Lung (tissue), 12 donors: ENCODE results near the gene TRAM2. TPM values are rescaled to one million over a fixed set of nuclear protein-coding genes. Genes with fewer than 3 reads are reported as not detected.

Source experiments
- ATAC-seq: fragments of 200-7000 bp; cut with Tn5 transposase; one replicate; pipeline ENCODE4 v1.9.1; 2020; ENCODE audit warnings: moderate number of reproducible peaks; ENCODE audit not compliant: insufficient read depth, low FRiP score
- DNase-seq, 3 donors: peaks; one replicate each; pipeline ENCODE4 v3.0.0-alpha.2; 2013 to 2017
- H3K27ac ChIP-seq, 2 donors: one replicate each; pipeline ENCODE4 v1.5.1; 2013; ENCODE audit warnings: mild to moderate bottlenecking in 2 of 2, moderate library complexity in 2 of 2, control low read depth in 1 of 2, inconsistent platforms in 1 of 2, low read depth in 1 of 2, low read length in 1 of 2
- H3K27me3 ChIP-seq, 3 donors: one replicate each; pipeline ENCODE4 v1.5.1; 2013; ENCODE audit warnings: low read length in 2 of 3; ENCODE audit not compliant: control insufficient read depth in 3 of 3, insufficient read depth in 3 of 3
- H3K36me3 ChIP-seq, 4 donors: one replicate each; pipeline ENCODE4 v1.5.1; 2013; ENCODE audit warnings: low read length in 4 of 4, mild to moderate bottlenecking in 1 of 4, moderate library complexity in 1 of 4; ENCODE audit not compliant: control insufficient read depth in 4 of 4, insufficient read depth in 4 of 4
- H3K4me1 ChIP-seq, 5 donors: one replicate each; pipeline ENCODE4 v1.5.1; 2013; ENCODE audit warnings: low read length in 5 of 5, mild to moderate bottlenecking in 2 of 5, moderate library complexity in 1 of 5; ENCODE audit not compliant: control insufficient read depth in 5 of 5, insufficient read depth in 5 of 5
- H3K4me3 ChIP-seq: one replicate; pipeline ENCODE4 v1.5.1; 2013; ENCODE audit warnings: mild to moderate bottlenecking, control low read depth, moderate library complexity
- H3K9ac ChIP-seq, 2 donors: one replicate each; pipeline ENCODE4 v1.5.1; 2013; ENCODE audit warnings: low read length in 2 of 2, control low read depth in 1 of 2; ENCODE audit not compliant: insufficient read depth in 1 of 2
- H3K9me3 ChIP-seq, 4 donors: one replicate each; pipeline ENCODE4 v1.5.1; 2013; ENCODE audit warnings: low read length in 3 of 4, mild to moderate bottlenecking in 1 of 4, moderate library complexity in 1 of 4; ENCODE audit not compliant: control insufficient read depth in 4 of 4, insufficient read depth in 3 of 4
- CTCF ChIP-seq: IDR thresholded peaks from 2 replicates; pipeline ENCODE4 v1.5.1; 2012; ENCODE audit warnings: mild to moderate bottlenecking; ENCODE audit errors: control extremely low read depth, extremely low read depth
- WGBS, 2 donors: extraction: QIAGEN DNeasy Blood & Tissue Kit; methylation state at CpG; one replicate each; pipeline ENCODE4 v1.1.7; 2013; 5-methylcytosine and 5-hydroxymethylcytosine counted together
- polyA plus RNA-seq, 2 donors: library from polyadenylated mRNA; stranded (reverse); fragments of 200-250 nt; gene quantifications; one replicate each; pipeline ENCODE4 v1.2.1, GENCODE V29; 2013
- total RNA-seq, 2 donors: library from RNA; depleted of rRNA in 1 of 2; stranded (reverse); fragments of >200 nt in 1 of 2; gene quantifications; one replicate each; pipeline ENCODE4 v1.2.1, GENCODE V29; 2014 to 2021
- donor health status: control.
- donor health status: control.
- donor health status: Bipolar disorder and iron deficiency.
- donor health status: healthy.
- donor health status: DM: yes; HTN: yes; CAD: no.

TRAM2 gene
- total and polyA plus RNA-seq, 4 donors = 4.4 to 33.4 (median 15.2) TPM

GRCh38 chr6:52603000-52603795 is 26.3 kb upstream of the TRAM2 start:
- H3K9me3 ChIP-seq = peaks cover 0 to 2% (median 0%) of the 10 kb centered on the region in 4 donors
- H3K36me3 ChIP-seq = no peaks in the 10 kb centered on the region
- no peak overlapping the region for H3K9ac ChIP-seq
- ATAC-seq (no peak), DNase-seq (no peak)
- TF ChIP-seq CTCF = no peak
- H3K27me3 ChIP-seq = no peaks in the 10 kb centered on the region
- H3K4me3 ChIP-seq = no peak overlapping the region
- WGBS, 2 donors = 66 to 67% methylated on average over 3 of the region's 3 CpGs
- peaks cover 0 to 16% (median 0%) of the 10 kb centered on the region in 5 donors for H3K4me1 ChIP-seq
- H3K27ac ChIP-seq = no peak overlapping the region

GRCh38 chr6:52598824-52599190 is 21.9 kb upstream of the TRAM2 start:
- 92 to 95% methylated on average over 2 of the region's 2 CpGs for WGBS, 2 donors
- Histone ChIP-seq H3K9ac (no peak overlapping the region), H3K27ac (no peak overlapping the region), H3K4me3 (no peak overlapping the region), H3K4me1 (peaks cover 0 to 34% (median 6%) of the 10 kb centered on the region in 5 donors), H3K9me3 (peaks cover 0 to 2% (median 0%) of the 10 kb centered on the region in 4 donors), H3K27me3 (no peaks in the 10 kb centered on the region), H3K36me3 (no peaks in the 10 kb centered on the region)
- TF ChIP-seq CTCF = no peak
- ATAC-seq = no peak
- DNase-seq = no peak

GRCh38 chr6:52598123-52598823 is 21.4 kb upstream of the TRAM2 start:
- ATAC-seq (no peak), DNase-seq (peak; percentile 82 to 87 (median 86))
- no peaks in the 10 kb centered on the region for H3K36me3 ChIP-seq
- H3K27ac ChIP-seq = peak overlapping the region in 1 of 2 donors; percentile 26
- TF ChIP-seq CTCF = peak; percentile 24
- peaks cover 0 to 34% (median 6%) of the 10 kb centered on the region in 5 donors for H3K4me1 ChIP-seq
- 33 to 38% methylated on average over 12 of the region's 12 CpGs for WGBS, 2 donors
- no peak overlapping the region for H3K4me3 ChIP-seq
- no peaks in the 10 kb centered on the region for H3K27me3 ChIP-seq
- H3K9me3 ChIP-seq = peaks cover 0 to 2% (median 0%) of the 10 kb centered on the region in 4 donors
- peak overlapping the region in 1 of 2 donors; percentile 32 for H3K9ac ChIP-seq
